GM21619 (cell line): ENCODE results near the gene FANCC.

Source experiments
- ATAC-seq: cut with Tn5 transposase; IDR thresholded peaks from one replicate; pipeline ENCODE4 v1.9.1; 2021; ENCODE audit not compliant: unreplicated experiment

The FANCC gene

DNA sequence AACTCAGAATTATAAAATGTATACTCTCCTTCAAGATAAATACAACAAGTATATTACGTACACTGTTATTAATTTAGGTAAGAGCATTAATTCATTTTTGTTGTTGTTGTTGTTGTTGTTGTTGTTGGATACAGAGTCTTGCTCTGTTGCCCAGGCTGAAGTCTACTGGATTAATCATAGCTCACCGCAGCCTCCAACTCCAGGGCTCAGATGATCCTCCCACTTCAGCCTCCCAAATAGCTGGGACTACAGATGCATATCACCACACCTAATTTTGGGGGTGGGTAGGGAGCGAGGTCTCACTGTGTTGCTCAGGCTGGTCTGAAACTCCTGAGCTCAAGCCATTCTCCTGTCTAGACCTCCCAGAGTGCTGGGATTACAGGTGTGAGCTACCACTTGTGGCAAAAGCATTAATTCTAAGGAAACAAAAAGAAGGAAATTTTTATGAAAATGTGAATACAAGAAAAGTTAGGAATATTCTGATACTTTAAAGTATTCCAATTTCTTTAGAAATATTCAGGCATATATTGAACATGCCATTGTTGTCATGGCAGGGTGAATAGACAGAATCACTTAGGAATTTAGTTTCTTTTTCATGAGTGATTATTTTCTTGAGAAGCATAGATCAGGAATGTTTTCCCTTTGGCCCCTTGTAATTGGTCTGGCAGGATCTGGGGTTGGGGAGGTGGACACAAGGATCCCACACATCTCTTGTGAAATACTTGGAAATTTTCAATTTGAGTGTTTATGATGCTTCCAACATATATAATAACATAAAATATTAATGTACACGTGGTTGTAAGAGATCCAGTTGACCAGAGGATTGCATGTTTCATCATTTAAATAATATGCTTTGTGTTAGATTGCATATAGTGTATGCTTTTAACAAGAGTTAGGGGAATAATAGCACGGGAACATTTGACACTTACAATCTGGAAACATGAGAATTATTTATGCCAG is 263.6 kb downstream of the FANCC start:
- no peak for ATAC-seq

DNA sequence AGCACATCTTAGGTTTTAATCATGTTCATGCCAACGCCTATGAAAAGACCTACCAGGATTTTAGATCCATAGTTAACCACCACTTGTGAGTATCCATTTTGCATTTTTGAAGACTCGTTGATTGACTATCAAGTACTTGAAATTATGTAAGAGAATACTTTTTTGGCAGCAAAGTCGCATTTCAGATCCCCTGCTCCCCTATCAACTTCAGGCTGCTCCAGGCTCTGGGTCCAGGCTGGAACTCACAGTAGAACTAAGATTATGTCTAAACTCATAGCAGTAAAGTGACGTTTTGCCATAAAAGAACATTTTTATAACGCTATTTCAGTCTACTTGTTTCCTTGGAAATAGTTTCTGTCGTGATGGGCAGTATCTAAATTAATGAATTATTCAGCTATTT is 267.7 kb downstream of the FANCC start:
- no peak for ATAC-seq
